ENCODE data around the gene LMTK3.

LMTK3 gene

GRCh38 chr19:48511800-48512503 lies at the start of gene LMTK3:
Gene LMTK3 (minus strand): TSS chr19:48511835. CDS start chr19:48511576, 259 bp downstream.
- peak; percentile 71 for DNase-seq (ENCODE audit: low read depth)

GRCh38 chr19:48561412-48561811 lies 49.8 kb upstream of the LMTK3 start:
- DNase-seq (ENCODE audit: low read depth): no peak

- no peak for DNase-seq (ENCODE audit: low read depth)
Observed at GRCh38 chr19:48560095-48560530, 48.5 kb upstream of the LMTK3 start.

- no peak for DNase-seq (ENCODE audit: low read depth)
Observed at GRCh38 chr19:48558018-48558684, 46.5 kb upstream of the LMTK3 start.

- no peak for DNase-seq (ENCODE audit: low read depth)
Observed at GRCh38 chr19:48556825-48557224, 45.2 kb upstream of the LMTK3 start.

GRCh38 chr19:48556163-48556562 lies 44.5 kb upstream of the LMTK3 start:
- DNase-seq (ENCODE audit: low read depth): no peak

GRCh38 chr19:48554385-48555091 lies 42.9 kb upstream of the LMTK3 start:
- DNase-seq (ENCODE audit: low read depth): no peak

- DNase-seq (ENCODE audit: low read depth): no peak
Observed at GRCh38 chr19:48553676-48554384, 42.2 kb upstream of the LMTK3 start.

- DNase-seq (ENCODE audit: low read depth): no peak
Observed at GRCh38 chr19:48552406-48553322, 41.0 kb upstream of the LMTK3 start.

GRCh38 chr19:48551437-48552302 lies 40.0 kb upstream of the LMTK3 start, which contains the start of gene SULT2B1:
Gene SULT2B1 (plus strand): TSS chr19:48552172. CDS start chr19:48552253, 81 bp downstream.
- no peak for DNase-seq (ENCODE audit: low read depth)

- DNase-seq (ENCODE audit: low read depth): no peak
Observed at GRCh38 chr19:48549380-48549779, 37.7 kb upstream of the LMTK3 start.

- no peak for DNase-seq (ENCODE audit: low read depth)
Observed at GRCh38 chr19:48548253-48548911, 36.7 kb upstream of the LMTK3 start.

- no peak for DNase-seq (ENCODE audit: low read depth)
Observed at GRCh38 chr19:48547722-48548121, 36.1 kb upstream of the LMTK3 start.

- no peak for DNase-seq (ENCODE audit: low read depth)
Observed at GRCh38 chr19:48544856-48545750, 33.5 kb upstream of the LMTK3 start.

GRCh38 chr19:48543121-48543710 lies 31.6 kb upstream of the LMTK3 start:
- no peak for DNase-seq (ENCODE audit: low read depth)

GRCh38 chr19:48541813-48542212 lies 30.2 kb upstream of the LMTK3 start:
- DNase-seq (ENCODE audit: low read depth): no peak

- no peak for DNase-seq (ENCODE audit: low read depth)
Observed at GRCh38 chr19:48540110-48540509, 28.5 kb upstream of the LMTK3 start.

GRCh38 chr19:48539503-48540096 lies 28.0 kb upstream of the LMTK3 start:
- DNase-seq (ENCODE audit: low read depth): no peak
